GM18511 (cell line): ENCODE measurements around the gene MXD1.
"Not testable (repeated sequence)": the region's sequence is repeated elsewhere in the genome, so short reads cannot be mapped to it uniquely, and the experiment has no call there.

Experiments used
- ATAC-seq: cut with Tn5 transposase; IDR thresholded peaks from one replicate; pipeline ENCODE4 v1.9.1; 2021; ENCODE audit warnings: mild to moderate bottlenecking, moderate library complexity; ENCODE audit not compliant: unreplicated experiment

The MXD1 gene

GRCh38 chr2:69914950-69915945 lies at the start of gene MXD1:
Gene MXD1 (plus strand): TSS chr2:69915109. CDS start chr2:69915331, 222 bp downstream.
- ATAC-seq: no peak

- no peak for ATAC-seq
These were observed 26.5 kb upstream of the MXD1 start for GRCh38 chr2:69888451-69888850.

GRCh38 chr2:69889302-69889701 lies 25.6 kb upstream of the MXD1 start:
- ATAC-seq: no peak

- ATAC-seq: no peak
These were observed 24.0 kb upstream of the MXD1 start for GRCh38 chr2:69890881-69891280.

GRCh38 chr2:69892838-69893424 lies 22.0 kb upstream of the MXD1 start:
- ATAC-seq: not testable (repeated sequence)

- peak; percentile 73 for ATAC-seq
These were observed 21.0 kb upstream of the MXD1 start, which contains the start of gene SNRNP27 for GRCh38 chr2:69893684-69894551. Gene SNRNP27 (plus strand): TSS chr2:69893956. CDS start chr2:69893985, 29 bp downstream.

GRCh38 chr2:69894737-69895136 lies 20.2 kb upstream of the MXD1 start:
- not testable (repeated sequence) for ATAC-seq

GRCh38 chr2:69902213-69902922 lies 12.5 kb upstream of the MXD1 start:
- no peak for ATAC-seq

GRCh38 chr2:69907216-69907615 lies 7.7 kb upstream of the MXD1 start:
- ATAC-seq: no peak

- ATAC-seq: no peak
These were observed 2.8 kb upstream of the MXD1 start for GRCh38 chr2:69911985-69912563.

- peak; percentile 90 for ATAC-seq
These were observed 552 bp upstream of the MXD1 start for GRCh38 chr2:69914164-69914949.

- no peak for ATAC-seq
These were observed 1.2 kb downstream of the MXD1 start for GRCh38 chr2:69916106-69916505.

GRCh38 chr2:69917852-69918251 lies 2.9 kb downstream of the MXD1 start:
- ATAC-seq: no peak

GRCh38 chr2:69918401-69918800 lies 3.5 kb downstream of the MXD1 start:
- ATAC-seq: no peak

GRCh38 chr2:69923116-69923515 lies 8.2 kb downstream of the MXD1 start:
- no peak for ATAC-seq

GRCh38 chr2:69926849-69927515 lies 12.1 kb downstream of the MXD1 start:
- no peak for ATAC-seq

GRCh38 chr2:69931832-69932595 lies 17.1 kb downstream of the MXD1 start:
- ATAC-seq: no peak

- no peak for ATAC-seq
These were observed 17.6 kb downstream of the MXD1 start for GRCh38 chr2:69932596-69932922.
